ENCODE results near the gene SHB.

Gene SHB

DNA sequence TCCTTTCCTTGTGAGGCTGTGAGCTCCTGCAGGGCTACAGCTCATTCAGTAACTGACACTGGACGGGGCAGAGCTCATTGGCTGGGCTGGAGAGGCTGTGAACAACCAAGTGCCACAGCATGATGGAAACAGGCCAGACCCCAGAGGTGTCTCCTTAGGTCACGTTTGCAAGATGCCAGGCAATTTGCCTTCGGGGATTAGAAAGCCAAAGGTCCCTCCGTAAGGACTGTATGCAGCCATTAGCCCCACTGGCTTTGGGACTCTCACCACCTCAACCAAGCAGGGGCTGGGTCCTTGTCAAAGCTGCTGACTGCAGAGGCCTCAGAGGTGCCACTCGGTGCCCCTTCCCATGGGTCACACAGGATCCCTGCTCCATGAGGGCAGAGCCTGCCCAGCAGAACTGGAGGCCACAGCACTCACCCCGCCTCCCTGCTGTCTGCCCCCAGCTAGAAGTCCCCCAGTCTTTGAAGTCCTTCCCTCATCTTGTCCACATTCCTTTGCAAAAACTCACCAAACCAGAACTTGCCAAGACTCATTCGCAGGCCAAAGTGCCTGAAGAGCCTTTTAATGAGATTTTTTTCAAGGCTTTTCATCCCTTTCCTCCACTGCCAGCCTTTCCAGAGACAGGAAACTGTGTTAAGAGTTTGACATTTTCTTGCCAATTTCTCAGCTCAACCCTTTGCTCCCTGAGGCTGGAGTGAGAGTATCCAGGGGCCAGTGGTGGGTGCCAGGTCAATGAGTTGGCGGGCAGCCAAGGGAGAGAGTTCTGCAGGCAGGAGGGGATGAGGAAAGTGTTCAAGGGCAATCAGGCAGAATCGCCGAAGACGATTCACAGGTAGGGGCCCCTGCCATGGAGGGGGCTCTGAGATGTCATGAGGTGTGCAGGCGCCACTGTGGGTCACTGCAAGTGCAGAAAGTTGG, 125.4 kb downstream of the SHB start:
- H3K4me1 ChIP-seq (ENCODE audit: control insufficient read depth, insufficient read depth, low read length) = no peaks in the 10 kb centered on the region
- ChIA-PET POLR2A (no interaction called here), CTCF (no interaction called here)
- H3K36me3 ChIP-seq (ENCODE audit: control insufficient read depth in 2 of 2, insufficient read depth in 1 of 2, low read length in 2 of 2) = peaks cover 0 to 95% of the 10 kb centered on the region in 2 experiments; a peak in 1 of 3 replicates
- H3K4me3 ChIP-seq (ENCODE audit: low read depth, low read length) = no peak overlapping the region
- no peaks in the 10 kb centered on the region for H3K9me3 ChIP-seq (ENCODE audit: control insufficient read depth, insufficient read depth, low read depth, low read length)
- no peak overlapping the region for H3K27ac ChIP-seq (ENCODE audit: extremely low read depth, low read depth, low read length)
- TF ChIP-seq PRDM10 (tag by site-specific recombination; IDR thresholded peaks at IDR 0.05) (no peak), ZSCAN30 (tag by site-specific recombination; IDR thresholded peaks at IDR 0.05) (no peak), ZNF473 (tag by site-specific recombination; IDR thresholded peaks at IDR 0.05) (no peak), ZNF785 (tag by site-specific recombination; IDR thresholded peaks at IDR 0.05) (no peak), SCRT2 (tag by site-specific recombination; IDR thresholded peaks at IDR 0.05) (peak; percentile 27; the same call in 1 of the 2 replicates), ZNF37A (tag by site-specific recombination; IDR thresholded peaks at IDR 0.05) (no peak)

- TF ChIP-seq SP7 (tag by site-specific recombination; IDR thresholded peaks at IDR 0.05) = no peak
- TF ChIP-seq ZNF670 (tag by site-specific recombination; IDR thresholded peaks at IDR 0.05; ENCODE audit: low read depth) = no peak
- no peak for TF ChIP-seq ZSCAN23 (tag by site-specific recombination; IDR thresholded peaks at IDR 0.05)
- no peak for TF ChIP-seq YY2 (tag by site-specific recombination; IDR thresholded peaks at IDR 0.05)
- no peak for TF ChIP-seq ZNF423 (tag by site-specific recombination; IDR thresholded peaks at IDR 0.05)
- TF ChIP-seq ZBTB6 (tag by site-specific recombination; IDR thresholded peaks at IDR 0.05) = no peak
- no peak for TF ChIP-seq ZNF138 (tag by site-specific recombination; IDR thresholded peaks at IDR 0.05; ENCODE audit: borderline replicate concordance)
- no peak for TF ChIP-seq ZNF19 (tag by site-specific recombination; IDR thresholded peaks at IDR 0.05; ENCODE audit: low read depth)
- no peak for TF ChIP-seq OVOL3 (tag by site-specific recombination; IDR thresholded peaks at IDR 0.05)
- CTCF ChIA-PET = no interaction called here
- no peak overlapping the region for H3K27ac ChIP-seq (ENCODE audit: extremely low read depth, low read depth, low read length)
- peaks cover 0 to 87% of the 10 kb centered on the region in 2 experiments; a peak in 1 of 3 replicates for H3K36me3 ChIP-seq (ENCODE audit: control insufficient read depth in 2 of 2, insufficient read depth in 1 of 2, low read length in 2 of 2)
- POLR2A ChIA-PET = no interaction called here
- no peaks in the 10 kb centered on the region for H3K9me3 ChIP-seq (ENCODE audit: control insufficient read depth, insufficient read depth, low read depth, low read length)
- peaks cover 2% of the 10 kb centered on the region for H3K4me1 ChIP-seq (ENCODE audit: control insufficient read depth, insufficient read depth, low read length)
- no peak overlapping the region for H3K4me3 ChIP-seq (ENCODE audit: low read depth, low read length)
Measured at GRCh38 chr9:37942621-37943344, 126.2 kb downstream of the SHB start.

DNA sequence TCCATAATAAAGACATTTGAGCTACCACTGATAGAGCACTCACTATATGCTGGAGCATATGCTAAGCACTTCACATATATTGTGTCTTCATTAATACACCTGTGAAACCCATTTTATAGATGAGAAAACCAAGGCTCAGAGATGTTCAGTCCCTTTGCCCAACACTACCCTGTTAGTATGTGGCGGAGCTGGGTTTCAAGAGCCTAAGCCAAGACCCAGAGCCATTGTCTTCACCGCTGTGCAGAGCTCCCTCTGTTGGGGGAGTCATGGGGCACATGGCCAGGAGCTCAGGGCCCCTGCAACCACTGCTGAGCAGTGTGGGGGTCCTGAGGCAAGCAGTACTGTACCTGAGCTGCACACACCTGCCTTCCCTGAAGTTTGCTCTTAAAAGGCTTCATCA, 127.8 kb downstream of the SHB start:
- Histone ChIP-seq H3K27ac (ENCODE audit: extremely low read depth, low read depth, low read length) (no peak overlapping the region), H3K4me3 (ENCODE audit: low read depth, low read length) (no peak overlapping the region), H3K4me1 (ENCODE audit: control insufficient read depth, insufficient read depth, low read length) (peaks cover 4% of the 10 kb centered on the region), H3K9me3 (ENCODE audit: control insufficient read depth, insufficient read depth, low read depth, low read length) (no peaks in the 10 kb centered on the region), H3K36me3 (ENCODE audit: control insufficient read depth in 2 of 2, insufficient read depth in 1 of 2, low read length in 2 of 2) (peaks cover 0 to 71% of the 10 kb centered on the region in 2 experiments; a peak in 1 of 3 replicates)
- POLR2A ChIA-PET = no interaction called here
- CTCF ChIA-PET = interaction anchor here (0.6 to 0.7 kb wide), 2 partner anchors 25 to 28 kb away, joined by 3 to 4 read pairs; no protein-coding TSS in a partner anchor
- TF ChIP-seq IKZF3 (tag by site-specific recombination; IDR thresholded peaks at IDR 0.05) = no peak
- no peak for TF ChIP-seq ZNF707 (tag by site-specific recombination; IDR thresholded peaks at IDR 0.05)
